H9 (cell line): ENCODE results near the gene RBM7. TPM values are rescaled to one million over a fixed set of nuclear protein-coding genes. Genes with fewer than 3 reads are reported as not detected.

Experiments used
- DNase-seq: peaks from one replicate; pipeline ENCODE4 v3.0.0-alpha.2; 2017
- H2AFZ ChIP-seq: one replicate; pipeline ENCODE4 v1.6.1; 2013; ENCODE audit warnings: mild to moderate bottlenecking, low read length, control low read depth, moderate library complexity
- H2AK5ac ChIP-seq: 2 replicates; pipeline ENCODE4 v1.6.1; 2013; ENCODE audit warnings: low read length, control low read depth, mixed read lengths; ENCODE audit not compliant: insufficient read length
- H2BK120ac ChIP-seq: one replicate; pipeline ENCODE4 v1.6.1; 2013; ENCODE audit warnings: low read depth, mild to moderate bottlenecking, low read length, control low read depth, inconsistent platforms; ENCODE audit not compliant: poor library complexity, severe bottlenecking
- H2BK12ac ChIP-seq: 2 replicates; pipeline ENCODE4 v1.6.1; 2013; ENCODE audit warnings: low read length, control low read depth, mixed read lengths, low read depth; ENCODE audit not compliant: insufficient read length
- H2BK15ac ChIP-seq: 2 replicates; pipeline ENCODE4 v1.6.1; 2013; ENCODE audit warnings: low read depth, low read length, control low read depth
- H2BK20ac ChIP-seq: one replicate; pipeline ENCODE4 v1.6.1; 2013; ENCODE audit warnings: low read depth, mild to moderate bottlenecking, low read length, control low read depth, inconsistent platforms; ENCODE audit not compliant: poor library complexity, severe bottlenecking
- H2BK5ac ChIP-seq: 2 replicates; pipeline ENCODE4 v1.6.1; 2013; ENCODE audit warnings: low read length, control low read depth, mixed read lengths; ENCODE audit not compliant: insufficient read length
- H3K14ac ChIP-seq: 2 replicates; pipeline ENCODE4 v1.6.1; 2013; ENCODE audit warnings: low read length, control low read depth; ENCODE audit not compliant: insufficient read depth
- H3K18ac ChIP-seq: 2 replicates; pipeline ENCODE4 v1.6.1; 2013; ENCODE audit warnings: low read depth, mild to moderate bottlenecking, mixed read lengths, low read length, control low read depth; ENCODE audit not compliant: insufficient read length
- H3K23ac ChIP-seq: 2 replicates; pipeline ENCODE4 v1.6.1; 2013; ENCODE audit warnings: low read length, control low read depth, mixed read lengths, low read depth; ENCODE audit not compliant: insufficient read length
- H3K23me2 ChIP-seq: 2 replicates; pipeline ENCODE4 v1.6.1; 2013; ENCODE audit warnings: low read depth, mild to moderate bottlenecking, mixed read lengths, low read length, control low read depth; ENCODE audit not compliant: insufficient read length, poor library complexity, severe bottlenecking
- H3K27ac ChIP-seq: 2 replicates; pipeline ENCODE4 v1.5.1; 2013; ENCODE audit warnings: low read length, control low read depth, mixed read lengths, low read depth; ENCODE audit not compliant: insufficient read length
- H3K27me3 ChIP-seq: 2 replicates; pipeline ENCODE4 v1.6.1; 2013; ENCODE audit warnings: low read length, control low read depth, inconsistent platforms; ENCODE audit not compliant: insufficient read depth
- H3K4ac ChIP-seq: 2 replicates; pipeline ENCODE4 v1.6.1; 2013; ENCODE audit warnings: low read depth, mild to moderate bottlenecking, control low read depth, inconsistent platforms, low read length, moderate library complexity
- H3K4me1 ChIP-seq: 2 replicates; pipeline ENCODE4 v1.6.1; 2013; ENCODE audit warnings: low read length, control low read depth, inconsistent platforms; ENCODE audit not compliant: insufficient read depth
- H3K4me2 ChIP-seq: 2 replicates; pipeline ENCODE4 v1.6.1; 2013; ENCODE audit warnings: low read length, control low read depth, mixed read lengths; ENCODE audit not compliant: insufficient read length, insufficient read depth
- H3K56ac ChIP-seq: 2 replicates; pipeline ENCODE4 v1.6.1; 2013; ENCODE audit warnings: low read depth, mild to moderate bottlenecking, mixed read lengths, low read length, control low read depth; ENCODE audit not compliant: insufficient read length
- H3K79me1 ChIP-seq: 2 replicates; pipeline ENCODE4 v1.6.1; 2013; ENCODE audit warnings: low read depth, mild to moderate bottlenecking, moderate library complexity, low read length, control low read depth, inconsistent platforms; ENCODE audit not compliant: insufficient read depth, poor library complexity, severe bottlenecking
- H3K79me2 ChIP-seq: 2 replicates; pipeline ENCODE4 v1.6.1; 2013; ENCODE audit warnings: low read length, control low read depth, inconsistent platforms; ENCODE audit not compliant: insufficient read depth
- H3K9ac ChIP-seq: 2 replicates; pipeline ENCODE4 v1.6.1; 2013; ENCODE audit warnings: low read length, control low read depth, mixed read lengths; ENCODE audit not compliant: insufficient read length; ENCODE audit errors: extremely low read depth
- H3K9me3 ChIP-seq: one replicate; pipeline ENCODE4 v1.6.1; 2013; ENCODE audit warnings: low read depth, low read length, inconsistent platforms; ENCODE audit not compliant: control insufficient read depth
- H3T11ph ChIP-seq: one replicate; pipeline ENCODE4 v1.6.1; 2013; ENCODE audit warnings: mild to moderate bottlenecking, low read length, control low read depth, inconsistent platforms
- H4K20me1 ChIP-seq: one replicate; pipeline ENCODE4 v1.6.1; 2013; ENCODE audit not compliant: control insufficient read depth, insufficient read length, insufficient read depth
- H4K5ac ChIP-seq: 2 replicates; pipeline ENCODE4 v1.6.1; 2013; ENCODE audit warnings: low read depth, mild to moderate bottlenecking, mixed read lengths, low read length, control low read depth; ENCODE audit not compliant: insufficient read length
- H4K8ac ChIP-seq: replicated peaks from 2 replicates; pipeline ENCODE4 v1.6.1; 2013; ENCODE audit warnings: low read length, control low read depth, mixed read lengths, low read depth; ENCODE audit not compliant: insufficient read length
- H4K91ac ChIP-seq: 2 replicates; pipeline ENCODE4 v1.6.1; 2013; ENCODE audit warnings: low read depth, mild to moderate bottlenecking, moderate library complexity, mixed read lengths, low read length, control low read depth; ENCODE audit not compliant: insufficient read length
- H3K27ac Mint-ChIP-seq, 3 experiments: 2 replicates in 2 of 3; 3 replicates in 1 of 3; pipeline ENCODE4 v1.8.0; 2020 to 2021; ENCODE audit warnings: mixed read lengths in 3 of 3, mild to moderate bottlenecking in 1 of 3, moderate library complexity in 1 of 3
- H3K27me3 Mint-ChIP-seq: 2 replicates; pipeline ENCODE4 v1.8.0; 2021; ENCODE audit warnings: low read depth, mild to moderate bottlenecking, moderate library complexity, mixed read lengths
- H3K36me3 Mint-ChIP-seq, 3 experiments: 2 replicates in 2 of 3; 3 replicates in 1 of 3; pipeline ENCODE4 v1.8.0; 2020 to 2021; ENCODE audit warnings: low read depth in 3 of 3, mixed read lengths in 3 of 3; ENCODE audit not compliant: insufficient read depth in 1 of 3
- H3K4me1 Mint-ChIP-seq, 2 experiments: 2 replicates each; pipeline ENCODE4 v1.8.0; 2020; ENCODE audit warnings: mixed read lengths in 2 of 2
- H3K4me3 Mint-ChIP-seq, 2 experiments: 2 replicates in 1 of 2; 3 replicates in 1 of 2; pipeline ENCODE4 v1.8.0; 2020 to 2021; ENCODE audit warnings: mild to moderate bottlenecking in 2 of 2, mixed read lengths in 2 of 2, moderate library complexity in 1 of 2
- H3K9me3 Mint-ChIP-seq, 2 experiments: 2 replicates in 1 of 2; 3 replicates in 1 of 2; pipeline ENCODE4 v1.8.0; 2020; ENCODE audit warnings: mild to moderate bottlenecking in 2 of 2, mixed read lengths in 2 of 2, moderate library complexity in 1 of 2
- CTCF ChIP-seq: fragments of 200-600 bp; sonication (generic); conservative IDR thresholded peaks from 3 replicates; pipeline ENCODE4 v1.8.0; 2021; ENCODE audit warnings: antibody characterized with exemption, mild to moderate bottlenecking
- WGBS: extraction: QIAGEN DNeasy Blood & Tissue Kit; methylation state at CpG from one replicate; pipeline ENCODE4 v1.1.7; 2013; ENCODE audit warnings: missing lambda C conversion rate, low lambda C conversion rate, mixed read lengths; ENCODE audit not compliant: insufficient read length; ENCODE audit errors: extremely low coverage; 5-methylcytosine and 5-hydroxymethylcytosine counted together
- total RNA-seq: library from RNA; stranded (reverse); gene quantifications from 2 replicates; pipeline ENCODE4 v1.2.1, GENCODE V29; 2021

RBM7 gene
- total RNA-seq, 1 experiment from 2014 or later: 56.4 TPM

GRCh38 chr11:114367244-114367957 lies 33.1 kb upstream of the RBM7 start:
- Histone ChIP-seq H2AK5ac (no peak overlapping the region), H4K91ac (no peak overlapping the region), H3K9me3 (no peaks in the 10 kb centered on the region), H3K4me2 (no peak overlapping the region), H2BK15ac (no peak overlapping the region), H3K9ac (no peak overlapping the region), H3K14ac (no peak overlapping the region), H3K79me1 (no peaks in the 10 kb centered on the region), H2BK5ac (no peak overlapping the region), H3K4ac (no peak overlapping the region), H3T11ph (no peak overlapping the region), H3K23ac (no peak overlapping the region), H2AFZ (no peak overlapping the region), H3K27ac (no peak overlapping the region), H4K8ac (no peak overlapping the region), H3K27me3 (no peaks in the 10 kb centered on the region), H4K20me1 (no peaks in the 10 kb centered on the region), H3K79me2 (no peaks in the 10 kb centered on the region), H4K5ac (no peak overlapping the region), H3K23me2 (no peaks in the 10 kb centered on the region), H3K4me1 (no peaks in the 10 kb centered on the region; the same call in 1 of the 2 replicates), H3K18ac (no peak overlapping the region), H2BK12ac (no peak overlapping the region), H2BK20ac (no peak overlapping the region), H2BK120ac (no peak overlapping the region), H3K56ac (no peak overlapping the region)
- Mint-ChIP-seq H3K27me3 (no peaks in the 10 kb centered on the region), H3K4me3 (no peak overlapping the region), H3K9me3 (no peaks in the 10 kb centered on the region), H3K27ac (no peak overlapping the region), H3K36me3 (no peaks in the 10 kb centered on the region), H3K4me1 (peaks cover 4 to 18% of the 10 kb centered on the region in 2 experiments)
- WGBS: no CpG with 5 or more reads among the region's 9 CpGs
- no peak for DNase-seq
- TF ChIP-seq CTCF: no peak
